Epithelial cell of prostate (primary cell): ENCODE data around the gene NISCH.

Source experiments
- DNase-seq: peaks from one replicate; pipeline ENCODE4 v3.0.0-alpha.2; 2011; ENCODE audit warnings: low read depth, low spot score
- H3K27ac ChIP-seq: fragments of 450-650 bp; 2 replicates; pipeline ENCODE4 v1.5.1; 2017; ENCODE audit warnings: mild to moderate bottlenecking

NISCH gene

DNA sequence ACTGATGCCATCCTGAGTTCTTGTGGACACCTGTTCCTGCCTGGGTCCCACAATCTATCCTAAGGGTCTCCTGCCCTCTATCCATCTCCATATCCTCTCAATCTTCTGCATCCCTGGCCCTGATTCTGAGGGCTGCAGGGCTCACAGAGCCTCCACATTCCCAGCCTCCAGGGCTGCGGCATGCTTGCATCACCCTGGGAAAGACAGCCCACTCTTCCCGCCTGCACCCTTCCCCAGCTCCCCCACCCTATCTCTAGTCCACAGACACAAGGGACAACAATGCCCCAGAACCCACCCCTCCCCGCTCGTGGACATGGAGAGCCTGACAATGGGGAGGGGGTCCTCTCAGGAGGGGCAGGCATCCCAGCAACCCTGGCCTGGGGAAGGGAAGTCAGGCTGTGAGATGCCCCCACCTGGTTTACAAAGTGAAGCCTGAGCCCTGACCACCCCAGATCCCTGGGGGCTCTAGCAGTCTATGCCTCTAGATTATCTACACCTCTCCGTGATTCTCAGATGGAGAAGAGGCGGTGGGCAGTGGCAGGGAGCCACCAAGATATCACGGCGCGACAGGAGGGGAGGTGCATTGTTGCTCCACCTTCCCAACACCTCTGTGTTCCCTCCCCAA lies 20.8 kb upstream of the NISCH start:
- no peak for DNase-seq
- H3K27ac ChIP-seq: no peak overlapping the region

- no peak overlapping the region for H3K27ac ChIP-seq
- DNase-seq: no peak
Observed at GRCh38 chr3:52435246-52436101, 19.9 kb upstream of the NISCH start.

GRCh38 chr3:52436500-52437149 lies 18.8 kb upstream of the NISCH start:
- H3K27ac ChIP-seq: no peak overlapping the region
- DNase-seq: no peak

DNA sequence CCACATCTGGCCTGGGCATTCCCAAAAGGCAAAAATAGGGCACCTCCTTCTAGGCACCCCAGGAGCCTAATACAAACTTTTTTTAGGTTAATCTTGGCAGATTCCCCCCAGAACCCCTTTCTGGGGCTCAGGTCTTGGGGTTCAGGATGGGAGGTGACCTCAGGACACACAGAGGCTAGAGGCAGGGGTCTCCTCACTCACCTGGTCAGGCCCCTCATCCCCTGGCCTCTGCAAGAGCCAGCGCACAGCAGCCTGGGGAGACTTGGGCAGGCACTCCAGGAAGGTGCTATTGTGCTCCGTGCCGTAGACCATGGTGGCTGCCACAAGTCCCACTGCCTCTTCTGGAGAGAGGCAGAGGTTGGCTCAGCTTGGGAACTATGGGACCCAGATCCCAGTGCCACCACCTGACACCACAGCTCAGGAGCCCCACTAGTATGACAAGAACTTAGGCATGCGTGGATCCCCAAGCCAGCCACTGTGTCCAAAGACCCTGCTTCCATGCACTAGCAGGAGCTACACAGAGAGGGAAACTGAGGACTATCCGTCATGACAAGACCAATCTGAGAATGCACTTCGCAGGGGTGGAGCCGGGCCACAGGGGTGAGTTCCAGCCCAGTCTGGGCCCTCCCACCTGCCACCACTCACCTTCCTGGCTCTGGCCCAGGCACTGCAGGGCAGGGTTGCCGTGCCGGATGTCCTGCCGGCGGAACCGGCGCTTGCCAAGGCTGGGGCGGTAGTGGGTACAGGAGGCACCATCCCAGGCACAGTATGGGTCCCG lies 17.9 kb upstream of the NISCH start:
- H3K27ac ChIP-seq: no peak overlapping the region
- DNase-seq: no peak

- DNase-seq: no peak
- H3K27ac ChIP-seq: no peak overlapping the region
Observed at GRCh38 chr3:52438104-52438376, 17.4 kb upstream of the NISCH start.

- H3K27ac ChIP-seq: no peak overlapping the region
- no peak for DNase-seq
Observed at GRCh38 chr3:52438579-52439425, 16.6 kb upstream of the NISCH start.

GRCh38 chr3:52439426-52440248 lies 15.8 kb upstream of the NISCH start:
- DNase-seq: no peak

GRCh38 chr3:52440249-52440551 lies 15.2 kb upstream of the NISCH start:
- no peak for DNase-seq
- H3K27ac ChIP-seq: no peak overlapping the region

More at GRCh38 chr3:52439426-52440248, 15.8 kb upstream of the NISCH start:
- H3K27ac ChIP-seq: no peak overlapping the region

DNA sequence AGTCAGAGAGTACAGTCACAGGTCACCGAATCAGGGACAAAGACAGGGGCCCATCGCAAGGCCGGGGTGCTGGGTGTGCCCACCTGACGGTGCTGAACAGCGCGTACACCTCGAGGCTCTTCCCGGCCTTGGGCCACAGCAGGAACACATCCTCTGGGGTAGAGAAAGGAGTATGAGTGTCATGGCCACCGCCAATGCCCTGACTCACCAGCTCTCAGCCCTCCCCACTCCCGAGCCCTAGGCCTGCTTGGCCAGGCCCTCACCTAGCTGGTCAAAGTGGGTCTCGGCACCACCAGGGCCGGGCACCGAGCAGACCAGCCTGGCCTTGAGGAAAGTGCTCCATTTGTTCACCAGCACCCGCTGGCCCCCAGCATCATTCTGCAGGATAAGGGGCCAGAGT lies 14.7 kb upstream of the NISCH start:
- H3K27ac ChIP-seq: no peak overlapping the region
- DNase-seq: no peak

DNA sequence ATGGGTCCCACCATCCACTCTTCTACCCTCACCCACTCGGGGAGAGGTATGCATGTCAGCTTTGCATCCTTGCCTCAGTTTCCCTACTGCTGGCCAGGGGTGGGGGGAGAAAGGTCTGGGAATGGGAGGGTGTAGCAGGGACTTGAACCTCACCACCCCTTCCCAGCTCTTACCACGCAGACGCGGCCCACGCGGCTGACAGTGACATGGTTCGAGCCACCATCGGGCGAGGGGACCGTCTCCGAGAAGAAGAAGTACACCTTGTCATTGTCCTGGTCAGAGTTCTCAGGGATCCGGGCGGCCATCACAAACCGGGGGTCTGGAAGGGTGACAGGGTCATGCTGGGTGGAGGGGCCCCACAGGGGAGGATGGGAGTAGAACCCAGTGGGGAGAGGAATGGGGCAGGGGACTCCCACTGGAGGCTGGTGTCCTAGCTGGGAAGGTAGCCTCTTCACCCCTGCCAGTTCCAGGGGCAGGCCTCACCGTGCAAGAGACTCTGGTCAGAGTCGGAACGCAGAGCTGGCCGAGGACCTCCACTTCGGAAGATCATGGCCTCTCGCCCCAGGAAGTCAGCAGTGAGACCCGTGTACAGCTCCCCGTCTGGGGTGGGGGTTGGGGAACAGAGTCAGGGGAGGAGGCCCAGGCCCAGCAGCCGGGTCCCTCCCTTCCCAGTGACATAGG lies 14.2 kb upstream of the NISCH start:
- DNase-seq: no peak
- no peak overlapping the region for H3K27ac ChIP-seq

GRCh38 chr3:52441772-52442332 lies 13.6 kb upstream of the NISCH start:
- no peak for DNase-seq
- H3K27ac ChIP-seq: no peak overlapping the region

- no peak overlapping the region for H3K27ac ChIP-seq
- DNase-seq: no peak
Observed at GRCh38 chr3:52442409-52443267, 12.8 kb upstream of the NISCH start.

- H3K27ac ChIP-seq: no peak overlapping the region
- no peak for DNase-seq
Observed at GRCh38 chr3:52443268-52443610, 12.2 kb upstream of the NISCH start.

GRCh38 chr3:52443791-52444687 lies 11.4 kb upstream of the NISCH start:
- DNase-seq: no peak
- no peak overlapping the region for H3K27ac ChIP-seq

GRCh38 chr3:52444860-52445793 lies 10.3 kb upstream of the NISCH start, which contains the start of gene SEMA3G:
Gene SEMA3G (minus strand): TSS chr3:52445103. CDS start chr3:52445027, 76 bp downstream.
- no peak for DNase-seq
- H3K27ac ChIP-seq: no peak within 1 kb of the TSS
